Cardiac fibroblast (primary cell): ENCODE data around the gene BARHL1.

Experiments
- DNase-seq, 2 donors: peaks; one replicate each; pipeline versions ENCODE4 v3.0.0 to v3.0.0-alpha.2; 2010; ENCODE audit warnings: low read depth in 2 of 2
- H3K4me3 ChIP-seq, 2 donors: replicated peaks in 1 of 2; 1 replicate in 1 of 2; 2 replicates in 1 of 2; pipeline ENCODE4 v1.5.1; 2011; ENCODE audit warnings: low read depth in 2 of 2, low read length in 2 of 2, mild to moderate bottlenecking in 2 of 2, moderate library complexity in 1 of 2
- CTCF ChIP-seq: IDR thresholded peaks from one replicate; pipeline ENCODE4 v1.5.1; 2011; ENCODE audit warnings: low read depth, mild to moderate bottlenecking, low read length, inconsistent platforms

The BARHL1 gene

GRCh38 chr9:132547436-132547835 lies 35.0 kb upstream of the BARHL1 start:
- DNase-seq = no peak
- TF ChIP-seq CTCF = no peak
- H3K4me3 ChIP-seq = no peak overlapping the region

- no peak for DNase-seq
- no peak for TF ChIP-seq CTCF
- H3K4me3 ChIP-seq = no peak overlapping the region
Observed at GRCh38 chr9:132547976-132548730, 34.3 kb upstream of the BARHL1 start.

GRCh38 chr9:132548751-132549640 lies 33.4 kb upstream of the BARHL1 start:
- TF ChIP-seq CTCF = no peak
- no peak overlapping the region for H3K4me3 ChIP-seq
- peak; percentile 12 to 25 for DNase-seq

- TF ChIP-seq CTCF = no peak
Observed at GRCh38 chr9:132551556-132551955, 30.9 kb upstream of the BARHL1 start.

GRCh38 chr9:132552041-132552440 lies 30.4 kb upstream of the BARHL1 start:
- TF ChIP-seq CTCF = no peak
- H3K4me3 ChIP-seq = no peak overlapping the region
- DNase-seq = no peak

More at GRCh38 chr9:132551556-132551955, 30.9 kb upstream of the BARHL1 start:
- no peak for DNase-seq
- H3K4me3 ChIP-seq = no peak overlapping the region

GRCh38 chr9:132554755-132555154 lies 27.7 kb upstream of the BARHL1 start:
- no peak for TF ChIP-seq CTCF
- H3K4me3 ChIP-seq = no peak overlapping the region
- DNase-seq = no peak
